ENCODE measurements around the gene BNC2.

Gene BNC2

GRCh38 chr9:16364347-16364746 is 506.1 kb downstream of the BNC2 start:
- TF ChIP-seq, protein P1, sequence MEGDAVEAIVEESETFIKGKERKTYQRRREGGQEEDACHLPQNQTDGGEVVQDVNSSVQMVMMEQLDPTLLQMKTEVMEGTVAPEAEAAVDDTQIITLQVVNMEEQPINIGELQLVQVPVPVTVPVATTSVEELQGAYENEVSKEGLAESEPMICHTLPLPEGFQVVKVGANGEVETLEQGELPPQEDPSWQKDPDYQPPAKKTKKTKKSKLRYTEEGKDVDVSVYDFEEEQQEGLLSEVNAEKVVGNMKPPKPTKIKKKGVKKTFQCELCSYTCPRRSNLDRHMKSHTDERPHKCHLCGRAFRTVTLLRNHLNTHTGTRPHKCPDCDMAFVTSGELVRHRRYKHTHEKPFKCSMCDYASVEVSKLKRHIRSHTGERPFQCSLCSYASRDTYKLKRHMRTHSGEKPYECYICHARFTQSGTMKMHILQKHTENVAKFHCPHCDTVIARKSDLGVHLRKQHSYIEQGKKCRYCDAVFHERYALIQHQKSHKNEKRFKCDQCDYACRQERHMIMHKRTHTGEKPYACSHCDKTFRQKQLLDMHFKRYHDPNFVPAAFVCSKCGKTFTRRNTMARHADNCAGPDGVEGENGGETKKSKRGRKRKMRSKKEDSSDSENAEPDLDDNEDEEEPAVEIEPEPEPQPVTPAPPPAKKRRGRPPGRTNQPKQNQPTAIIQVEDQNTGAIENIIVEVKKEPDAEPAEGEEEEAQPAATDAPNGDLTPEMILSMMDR (IDR thresholded peaks at IDR 0.05; ENCODE audit: low read depth, low read length, missing control alignments) = no peak
- DNase-seq (ENCODE audit: low read depth) = no peak
- no peak overlapping the region for H3K4me3 ChIP-seq (ENCODE audit: low read depth, low read length)

- TF ChIP-seq, protein P1 (IDR thresholded peaks at IDR 0.05; ENCODE audit: low read depth, low read length, missing control alignments) = no peak
- H3K4me3 ChIP-seq (ENCODE audit: low read depth, low read length) = no peak overlapping the region
- DNase-seq (ENCODE audit: low read depth) = no peak
Measured at GRCh38 chr9:16363916-16364315, 506.6 kb downstream of the BNC2 start.

DNA sequence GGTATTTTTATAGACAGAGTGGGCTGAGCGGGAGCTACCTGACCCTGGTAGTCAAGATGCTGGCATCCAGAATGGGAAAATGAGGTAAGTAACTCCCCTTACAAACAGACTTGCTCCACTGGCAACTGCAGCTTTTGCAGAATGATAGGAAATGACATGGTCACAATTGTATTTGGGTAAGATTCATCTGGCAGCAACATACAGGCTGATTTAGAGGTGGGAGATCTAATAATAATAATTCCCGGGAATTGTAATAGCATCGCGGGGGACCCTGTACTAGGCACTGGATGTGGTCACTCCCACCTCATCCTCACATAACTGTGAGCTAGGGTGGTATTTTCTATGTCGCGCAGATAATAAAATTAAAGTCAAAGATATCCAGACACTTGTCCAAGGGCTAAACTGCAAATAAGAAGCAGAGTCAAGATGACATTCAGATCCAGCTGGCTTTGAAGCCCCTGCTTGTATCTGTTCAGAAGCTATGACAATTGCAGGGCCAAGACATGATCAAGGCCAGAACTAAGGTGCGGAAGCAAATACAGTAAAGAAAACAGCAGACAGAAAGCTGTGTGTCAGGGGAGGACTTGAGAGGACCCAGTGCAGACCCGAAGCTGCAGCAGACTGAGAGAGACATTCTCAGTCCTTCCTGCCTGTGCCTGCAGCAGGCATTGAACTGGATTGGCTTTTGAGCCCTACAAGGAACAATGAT is 507.2 kb downstream of the BNC2 start:
- TF ChIP-seq, protein P1 (IDR thresholded peaks at IDR 0.05; ENCODE audit: low read depth, low read length, missing control alignments) = no peak
- no peak overlapping the region for H3K4me3 ChIP-seq (ENCODE audit: low read depth, low read length)
- DNase-seq (ENCODE audit: low read depth) = no peak

- no peak overlapping the region for H3K4me3 ChIP-seq (ENCODE audit: low read depth, low read length)
- TF ChIP-seq, protein P1 (IDR thresholded peaks at IDR 0.05; ENCODE audit: low read depth, low read length, missing control alignments) = no peak
- no peak for DNase-seq (ENCODE audit: low read depth)
Measured at GRCh38 chr9:16361939-16362338, 508.5 kb downstream of the BNC2 start.

DNA sequence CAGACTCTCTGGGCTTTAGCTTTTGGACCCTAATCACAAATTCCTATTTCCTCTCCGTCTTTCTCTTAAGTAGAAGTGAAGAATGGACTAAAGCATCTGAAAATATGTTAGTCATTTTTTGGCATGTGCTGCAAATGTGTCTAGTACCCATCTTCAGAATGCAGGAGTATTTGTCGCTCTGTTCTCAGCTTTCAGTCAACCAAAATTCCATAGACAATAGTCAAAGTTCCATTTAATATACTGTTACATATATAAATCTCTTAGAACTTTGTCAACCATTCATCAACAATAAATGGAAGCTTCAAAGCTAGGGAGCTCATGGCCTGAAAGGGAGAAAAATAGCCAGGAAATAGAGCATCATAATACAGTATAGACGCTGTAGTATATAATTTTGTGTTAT is 509.4 kb downstream of the BNC2 start:
- no peak overlapping the region for H3K4me3 ChIP-seq (ENCODE audit: low read depth, low read length)
- no peak for DNase-seq (ENCODE audit: low read depth)
- TF ChIP-seq, protein P1 (IDR thresholded peaks at IDR 0.05; ENCODE audit: low read depth, low read length, missing control alignments) = no peak

DNA sequence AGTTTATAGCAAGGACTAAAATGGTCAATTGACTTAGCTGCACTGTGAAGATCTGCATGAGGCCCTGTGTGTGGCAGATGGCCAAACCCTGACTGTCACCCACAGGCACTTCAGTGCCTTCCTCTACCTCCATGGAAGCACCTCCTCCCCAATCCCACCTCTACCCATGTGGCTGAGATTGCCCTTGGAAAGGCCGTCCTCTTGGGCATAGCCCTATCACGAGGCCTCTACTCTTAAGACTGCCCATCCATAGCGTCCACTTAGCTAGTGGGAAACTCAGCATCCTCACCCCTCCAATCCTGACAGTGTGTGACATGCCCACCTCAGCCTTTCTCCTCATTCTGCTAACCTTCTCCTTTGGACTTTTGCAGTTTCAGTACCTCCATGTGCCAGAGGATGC is 510.2 kb downstream of the BNC2 start:
- no peak for DNase-seq (ENCODE audit: low read depth)
- no peak overlapping the region for H3K4me3 ChIP-seq (ENCODE audit: low read depth, low read length)
- TF ChIP-seq, protein P1 (IDR thresholded peaks at IDR 0.05; ENCODE audit: low read depth, low read length, missing control alignments) = no peak
